ENCODE measurements around the gene LCE6A.

- no peak for TF ChIP-seq CTCF (IDR thresholded peaks at IDR 0.05; ENCODE audit: low read depth, low read length, missing input control)
- TF ChIP-seq, protein P1, sequence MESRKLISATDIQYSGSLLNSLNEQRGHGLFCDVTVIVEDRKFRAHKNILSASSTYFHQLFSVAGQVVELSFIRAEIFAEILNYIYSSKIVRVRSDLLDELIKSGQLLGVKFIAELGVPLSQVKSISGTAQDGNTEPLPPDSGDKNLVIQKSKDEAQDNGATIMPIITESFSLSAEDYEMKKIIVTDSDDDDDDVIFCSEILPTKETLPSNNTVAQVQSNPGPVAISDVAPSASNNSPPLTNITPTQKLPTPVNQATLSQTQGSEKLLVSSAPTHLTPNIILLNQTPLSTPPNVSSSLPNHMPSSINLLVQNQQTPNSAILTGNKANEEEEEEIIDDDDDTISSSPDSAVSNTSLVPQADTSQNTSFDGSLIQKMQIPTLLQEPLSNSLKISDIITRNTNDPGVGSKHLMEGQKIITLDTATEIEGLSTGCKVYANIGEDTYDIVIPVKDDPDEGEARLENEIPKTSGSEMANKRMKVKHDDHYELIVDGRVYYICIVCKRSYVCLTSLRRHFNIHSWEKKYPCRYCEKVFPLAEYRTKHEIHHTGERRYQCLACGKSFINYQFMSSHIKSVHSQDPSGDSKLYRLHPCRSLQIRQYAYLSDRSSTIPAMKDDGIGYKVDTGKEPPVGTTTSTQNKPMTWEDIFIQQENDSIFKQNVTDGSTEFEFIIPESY (IDR thresholded peaks at IDR 0.05) = no peak
- no peak for TF ChIP-seq SP1 (IDR thresholded peaks at IDR 0.05)
- TF ChIP-seq TAF1 (conservative IDR thresholded peaks at IDR 0.05) = no peak
- TF ChIP-seq YY1 (IDR thresholded peaks at IDR 0.05) = no peak
- TF ChIP-seq, protein P2, sequence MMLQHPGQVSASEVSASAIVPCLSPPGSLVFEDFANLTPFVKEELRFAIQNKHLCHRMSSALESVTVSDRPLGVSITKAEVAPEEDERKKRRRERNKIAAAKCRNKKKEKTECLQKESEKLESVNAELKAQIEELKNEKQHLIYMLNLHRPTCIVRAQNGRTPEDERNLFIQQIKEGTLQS (IDR thresholded peaks at IDR 0.05) = no peak
- TF ChIP-seq, protein P3, sequence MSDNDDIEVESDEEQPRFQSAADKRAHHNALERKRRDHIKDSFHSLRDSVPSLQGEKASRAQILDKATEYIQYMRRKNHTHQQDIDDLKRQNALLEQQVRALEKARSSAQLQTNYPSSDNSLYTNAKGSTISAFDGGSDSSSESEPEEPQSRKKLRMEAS (IDR thresholded peaks at IDR 0.05) = no peak
- TF ChIP-seq GABPA (IDR thresholded peaks at IDR 0.05 in 1 of 2, conservative IDR thresholded peaks at IDR 0.05 in 1 of 2) = no peak
- TF ChIP-seq JUND (IDR thresholded peaks at IDR 0.05) = no peak
- no peak for TF ChIP-seq RAD21 (IDR thresholded peaks at IDR 0.05)
These were observed 45.5 kb downstream of the LCE6A start for GRCh38 chr1:152888126-152888525.

Data from liver (tissue), 3 donors.